ENCODE data around the gene CA9. TPM values are rescaled to one million over a fixed set of nuclear protein-coding genes. Genes with fewer than 3 reads are reported as not detected.

CA9 gene
- total RNA-seq, 1 donor from 2014 or later: not detected

- no peak for DNase-seq (ENCODE audit: extremely low spot score, unreplicated experiment)
- TF ChIP-seq CTCF (IDR thresholded peaks at IDR 0.05): no peak
- H3K27ac Mint-ChIP-seq (ENCODE audit: unreplicated experiment): peak overlapping the region; percentile 28
- H3K27me3 Mint-ChIP-seq (ENCODE audit: unreplicated experiment): no peaks in the 10 kb centered on the region
- H3K4me1 Mint-ChIP-seq (ENCODE audit: unreplicated experiment): no peaks in the 10 kb centered on the region
- no peaks in the 10 kb centered on the region for H3K9me3 Mint-ChIP-seq (ENCODE audit: unreplicated experiment)
- peaks cover 73% of the 10 kb centered on the region for H3K36me3 Mint-ChIP-seq (ENCODE audit: unreplicated experiment)
- H3K4me3 Mint-ChIP-seq (ENCODE audit: unreplicated experiment): no peak overlapping the region
Observed at GRCh38 chr9:35714579-35715252, 41.0 kb downstream of the CA9 start.

- H3K4me3 Mint-ChIP-seq (ENCODE audit: unreplicated experiment): no peak overlapping the region
- H3K36me3 Mint-ChIP-seq (ENCODE audit: unreplicated experiment): peaks cover 66% of the 10 kb centered on the region
- H3K4me1 Mint-ChIP-seq (ENCODE audit: unreplicated experiment): no peaks in the 10 kb centered on the region
- DNase-seq (ENCODE audit: extremely low spot score, unreplicated experiment): no peak
- no peaks in the 10 kb centered on the region for H3K27me3 Mint-ChIP-seq (ENCODE audit: unreplicated experiment)
- H3K27ac Mint-ChIP-seq (ENCODE audit: unreplicated experiment): peak overlapping the region; percentile 12
- no peaks in the 10 kb centered on the region for H3K9me3 Mint-ChIP-seq (ENCODE audit: unreplicated experiment)
- peak; percentile 14 for TF ChIP-seq CTCF (IDR thresholded peaks at IDR 0.05)
Observed at GRCh38 chr9:35716230-35716629, 42.5 kb downstream of the CA9 start.

GRCh38 chr9:35717132-35717870 lies 43.6 kb downstream of the CA9 start:
- Mint-ChIP-seq H3K4me1 (ENCODE audit: unreplicated experiment) (no peaks in the 10 kb centered on the region), H3K27me3 (ENCODE audit: unreplicated experiment) (no peaks in the 10 kb centered on the region), H3K9me3 (ENCODE audit: unreplicated experiment) (no peaks in the 10 kb centered on the region), H3K27ac (ENCODE audit: unreplicated experiment) (no peak overlapping the region), H3K4me3 (ENCODE audit: unreplicated experiment) (no peak overlapping the region), H3K36me3 (ENCODE audit: unreplicated experiment) (peaks cover 68% of the 10 kb centered on the region)
- no peak for TF ChIP-seq CTCF (IDR thresholded peaks at IDR 0.05)
- no peak for DNase-seq (ENCODE audit: extremely low spot score, unreplicated experiment)

- TF ChIP-seq CTCF (IDR thresholded peaks at IDR 0.05): no peak
- no peaks in the 10 kb centered on the region for H3K4me1 Mint-ChIP-seq (ENCODE audit: unreplicated experiment)
- no peak overlapping the region for H3K27ac Mint-ChIP-seq (ENCODE audit: unreplicated experiment)
- peaks cover 73% of the 10 kb centered on the region for H3K36me3 Mint-ChIP-seq (ENCODE audit: unreplicated experiment)
- no peaks in the 10 kb centered on the region for H3K9me3 Mint-ChIP-seq (ENCODE audit: unreplicated experiment)
- H3K27me3 Mint-ChIP-seq (ENCODE audit: unreplicated experiment): no peaks in the 10 kb centered on the region
- no peak for DNase-seq (ENCODE audit: extremely low spot score, unreplicated experiment)
- H3K4me3 Mint-ChIP-seq (ENCODE audit: unreplicated experiment): no peak overlapping the region
Observed at GRCh38 chr9:35718721-35719511, 45.2 kb downstream of the CA9 start.

- Mint-ChIP-seq H3K27me3 (ENCODE audit: unreplicated experiment) (no peaks in the 10 kb centered on the region), H3K9me3 (ENCODE audit: unreplicated experiment) (no peaks in the 10 kb centered on the region), H3K36me3 (ENCODE audit: unreplicated experiment) (peaks cover 76% of the 10 kb centered on the region), H3K4me1 (ENCODE audit: unreplicated experiment) (no peaks in the 10 kb centered on the region), H3K27ac (ENCODE audit: unreplicated experiment) (no peak overlapping the region), H3K4me3 (ENCODE audit: unreplicated experiment) (no peak overlapping the region)
- no peak for DNase-seq (ENCODE audit: extremely low spot score, unreplicated experiment)
- no peak for TF ChIP-seq CTCF (IDR thresholded peaks at IDR 0.05)
Observed at GRCh38 chr9:35719546-35719945, 45.8 kb downstream of the CA9 start.

All from osteocyte (in vitro differentiated cells).